SH-SY5Y (cell line): Measurements from ENCODE around the gene PZP.

ENCODE experiments used
- GATA2 ChIP-seq: IDR thresholded peaks from 2 replicates; pipeline ENCODE4 v1.6.1; 2011; ENCODE audit warnings: mild to moderate bottlenecking, low read depth, low read length
- GATA3 ChIP-seq: IDR thresholded peaks from 2 replicates; pipeline ENCODE4 v1.6.1; 2011; ENCODE audit warnings: low read depth, mild to moderate bottlenecking, low read length, moderate library complexity

GRCh38 chr12:9127484-9127883 lies 80.7 kb downstream of the PZP start:
- TF ChIP-seq GATA3 (no peak), GATA2 (no peak)
